SKM-1 (cell line): ENCODE results near the gene ECHS1.
"Not testable (repeated sequence)": the region's sequence is repeated elsewhere in the genome, so short reads cannot be mapped to it uniquely, and the experiment has no call there.

Experiments
- DNase-seq: peaks from one replicate; lab custom pipeline; 2025; ENCODE audit not compliant: unreplicated experiment; lab: John Stamatoyannopoulos, UW

The ECHS1 gene

DNA sequence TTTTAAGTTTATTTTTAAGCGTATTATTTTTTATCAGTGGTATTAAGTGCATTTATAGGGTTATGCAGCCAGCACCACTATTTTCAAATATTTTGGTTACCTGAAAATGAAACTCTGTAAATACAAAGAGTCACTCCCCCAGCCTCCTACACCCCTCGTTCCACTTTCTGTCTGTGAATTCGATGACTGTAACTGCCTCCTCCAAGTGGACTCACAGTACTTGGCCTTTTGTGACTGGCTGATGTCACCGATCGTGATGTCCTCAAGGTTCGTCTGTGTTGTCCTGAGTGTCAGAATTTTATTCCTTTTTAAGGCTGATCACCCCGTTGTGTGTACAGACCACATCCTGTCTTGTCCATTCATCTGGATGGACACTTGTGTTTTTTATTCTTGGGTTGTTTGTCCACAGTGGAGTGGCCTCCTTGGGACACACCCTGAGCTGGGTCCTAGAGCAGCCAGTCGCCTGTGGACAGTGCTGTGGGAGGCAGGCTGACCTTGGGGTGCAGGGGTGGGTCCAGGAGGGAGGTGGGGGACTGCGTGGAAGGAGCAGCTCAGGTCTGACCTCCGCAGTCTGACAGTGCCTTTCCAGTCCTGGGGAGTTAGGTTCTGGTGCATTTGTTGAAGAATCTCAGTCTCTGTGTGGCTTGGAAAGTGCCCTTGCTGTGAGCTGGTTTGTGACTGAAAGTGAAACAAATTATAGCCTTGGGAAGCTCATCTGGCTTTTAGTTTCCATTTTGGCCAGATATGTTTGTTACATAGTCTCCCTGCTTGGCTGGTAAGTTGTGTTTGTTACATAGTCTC, 27.7 kb upstream of the ECHS1 start:
- DNase-seq = no peak

- no peak for DNase-seq
These were observed 26.0 kb upstream of the ECHS1 start for GRCh38 chr10:133399123-133399601.

GRCh38 chr10:133397938-133398337, 24.8 kb upstream of the ECHS1 start:
- no peak for DNase-seq

- no peak for DNase-seq
These were observed 23.0 kb upstream of the ECHS1 start for GRCh38 chr10:133396035-133396624.

DNA sequence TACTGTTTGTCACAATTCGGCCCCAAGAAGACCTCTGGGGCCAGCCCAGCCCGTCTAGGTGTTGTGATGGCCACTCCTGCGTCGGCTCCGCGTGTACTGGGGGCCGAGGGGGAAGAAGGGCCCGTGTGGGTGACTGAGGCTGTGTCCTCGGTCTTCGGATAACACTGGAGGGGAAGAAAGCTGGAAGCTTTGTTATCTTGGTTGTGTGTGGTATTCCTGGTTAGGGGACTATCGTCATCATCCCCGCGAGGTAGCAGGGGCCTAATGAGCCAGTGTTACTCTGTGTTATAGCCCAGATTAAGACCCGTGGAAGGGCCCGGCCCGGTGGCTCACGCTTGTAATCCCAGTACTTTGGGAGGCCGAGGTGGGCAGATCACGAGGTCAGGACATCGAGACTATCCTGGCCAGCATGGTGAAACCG, 21.7 kb upstream of the ECHS1 start:
- no peak for DNase-seq

DNA sequence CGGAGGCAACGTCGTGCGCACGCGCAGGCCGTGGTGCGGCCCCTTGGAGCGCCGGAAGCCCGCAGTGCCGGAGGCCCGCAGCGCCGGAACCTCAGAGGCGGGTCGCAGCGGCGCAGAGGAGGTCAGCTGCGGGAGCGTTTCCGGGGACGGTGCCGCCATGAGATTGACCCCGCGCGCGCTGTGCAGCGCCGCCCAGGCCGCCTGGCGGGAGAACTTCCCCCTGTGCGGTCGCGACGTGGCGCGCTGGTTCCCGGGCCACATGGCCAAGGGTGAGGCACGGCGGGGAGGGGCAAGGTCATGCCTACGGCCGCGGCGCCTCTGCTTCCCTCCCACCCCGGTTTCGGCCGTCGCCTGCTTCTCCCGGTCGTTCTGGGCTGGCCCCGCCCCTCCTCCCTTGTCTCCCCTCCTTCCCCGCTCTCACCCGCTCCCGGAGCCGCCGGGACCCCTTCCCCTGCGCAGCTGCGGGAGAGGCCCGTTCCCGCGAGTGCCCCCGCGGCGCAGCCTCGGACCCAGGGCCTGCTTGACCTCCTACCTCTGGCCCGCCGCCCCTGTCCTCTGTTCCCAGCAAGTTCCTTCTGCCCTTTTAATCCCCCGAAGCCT, 21.0 kb upstream of the ECHS1 start, which contains the start of gene MTG1:
Gene MTG1, plus strand, starts transcription at position 94 of the 600 bp plus-strand sequence. Its CDS starts 64 bp downstream, at position 158.
- DNase-seq = peak; percentile 72

GRCh38 chr10:133393401-133394063, 20.4 kb upstream of the ECHS1 start:
- DNase-seq = no peak

DNA sequence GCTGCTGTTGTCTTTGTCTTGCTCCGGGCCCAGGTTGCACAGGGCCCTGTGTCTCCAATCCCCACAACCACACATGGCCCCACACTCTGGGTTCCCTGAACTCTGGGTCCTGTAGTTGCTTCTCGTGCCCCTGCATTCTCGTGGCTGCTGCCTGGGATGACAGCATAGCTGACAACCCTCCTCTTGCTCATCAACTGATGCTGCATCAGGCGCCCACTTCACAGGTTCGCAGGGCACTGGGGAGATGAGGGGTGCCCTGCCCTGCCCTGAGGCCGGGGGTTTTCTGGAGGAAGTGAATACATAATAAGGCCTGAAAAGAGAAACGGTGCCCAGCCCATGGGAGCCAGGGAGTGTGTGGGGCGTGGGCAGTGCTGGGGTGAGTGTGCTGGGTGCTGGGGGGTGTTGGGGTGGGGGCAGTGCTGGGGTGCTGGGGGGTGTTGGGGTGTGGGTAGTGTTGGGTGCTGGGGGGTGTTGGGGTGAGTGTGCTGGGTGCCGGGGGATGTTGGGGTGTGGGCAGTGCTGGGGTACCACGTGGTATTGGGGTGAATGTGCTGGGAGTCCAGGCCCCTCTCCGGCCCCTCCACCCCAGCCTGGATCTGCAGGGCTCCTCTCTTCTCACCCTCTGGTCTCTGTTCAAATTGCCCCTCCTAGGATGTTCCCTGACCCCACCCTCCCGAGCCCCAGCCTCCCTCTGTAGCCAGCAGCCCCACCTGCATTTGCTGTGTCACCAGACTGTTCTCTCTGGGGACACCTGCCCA, 18.8 kb upstream of the ECHS1 start:
- DNase-seq = no peak

DNA sequence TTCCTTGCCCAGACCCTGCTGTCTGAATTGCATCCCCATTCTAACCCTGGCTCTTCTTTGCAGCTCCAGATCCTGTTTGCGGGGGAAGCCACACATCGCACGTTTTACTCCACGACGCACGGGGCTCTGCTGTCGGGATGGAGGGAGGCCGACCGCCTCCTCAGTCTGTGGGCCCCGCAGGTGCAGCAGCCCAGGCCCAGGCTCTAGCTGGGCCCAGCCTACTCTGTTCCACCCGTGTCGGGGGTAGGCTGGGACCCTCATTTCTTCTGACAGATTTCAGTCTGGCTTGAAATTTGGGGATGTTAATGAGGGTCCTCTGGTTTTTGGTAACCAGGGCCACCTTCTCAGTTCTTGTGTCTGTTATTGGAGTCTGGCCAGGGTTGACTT, 18.1 kb upstream of the ECHS1 start:
- no peak for DNase-seq

- DNase-seq = no peak
These were observed 17.6 kb upstream of the ECHS1 start for GRCh38 chr10:133390597-133391248.

DNA sequence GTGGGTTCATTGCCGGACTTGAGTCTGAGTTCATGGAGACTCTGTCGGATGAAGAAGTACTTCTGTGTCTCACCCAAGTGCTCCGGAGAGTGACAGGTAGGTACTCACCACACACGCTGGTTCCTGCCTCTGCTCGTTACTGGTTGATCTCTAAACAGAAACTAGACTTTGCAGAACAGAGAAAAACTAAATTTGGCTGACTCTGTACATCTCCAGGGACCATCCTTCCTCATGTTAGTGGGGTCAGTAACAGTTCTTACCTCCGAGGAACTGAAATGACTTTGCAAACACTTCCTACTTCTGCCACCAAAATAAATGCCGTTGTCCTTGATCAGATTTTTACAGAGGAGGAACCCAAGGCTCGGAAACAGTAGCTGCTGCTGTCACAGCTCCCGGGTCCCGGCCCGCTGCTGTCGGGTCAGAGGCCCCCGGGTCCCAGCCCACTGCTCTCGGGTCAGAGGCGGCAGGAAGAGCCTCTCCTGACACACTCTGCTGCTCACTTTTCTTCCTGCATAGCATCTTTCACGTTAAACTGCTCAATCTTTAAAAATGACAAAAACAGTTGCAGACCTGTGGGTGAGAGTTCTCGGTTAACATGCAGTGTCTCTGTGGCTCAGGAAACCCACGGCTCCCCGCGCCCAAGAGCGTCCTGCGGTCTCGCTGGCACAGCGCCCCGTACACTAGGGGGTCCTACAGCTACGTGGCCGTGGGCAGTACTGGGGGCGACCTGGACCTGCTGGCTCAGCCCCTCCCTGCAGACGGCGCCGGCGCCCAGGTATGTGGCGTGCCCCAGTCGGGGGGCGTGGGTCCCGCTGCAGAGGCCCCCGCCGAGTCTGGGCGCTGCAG, 16.0 kb upstream of the ECHS1 start:
- peak; percentile 24 for DNase-seq

DNA sequence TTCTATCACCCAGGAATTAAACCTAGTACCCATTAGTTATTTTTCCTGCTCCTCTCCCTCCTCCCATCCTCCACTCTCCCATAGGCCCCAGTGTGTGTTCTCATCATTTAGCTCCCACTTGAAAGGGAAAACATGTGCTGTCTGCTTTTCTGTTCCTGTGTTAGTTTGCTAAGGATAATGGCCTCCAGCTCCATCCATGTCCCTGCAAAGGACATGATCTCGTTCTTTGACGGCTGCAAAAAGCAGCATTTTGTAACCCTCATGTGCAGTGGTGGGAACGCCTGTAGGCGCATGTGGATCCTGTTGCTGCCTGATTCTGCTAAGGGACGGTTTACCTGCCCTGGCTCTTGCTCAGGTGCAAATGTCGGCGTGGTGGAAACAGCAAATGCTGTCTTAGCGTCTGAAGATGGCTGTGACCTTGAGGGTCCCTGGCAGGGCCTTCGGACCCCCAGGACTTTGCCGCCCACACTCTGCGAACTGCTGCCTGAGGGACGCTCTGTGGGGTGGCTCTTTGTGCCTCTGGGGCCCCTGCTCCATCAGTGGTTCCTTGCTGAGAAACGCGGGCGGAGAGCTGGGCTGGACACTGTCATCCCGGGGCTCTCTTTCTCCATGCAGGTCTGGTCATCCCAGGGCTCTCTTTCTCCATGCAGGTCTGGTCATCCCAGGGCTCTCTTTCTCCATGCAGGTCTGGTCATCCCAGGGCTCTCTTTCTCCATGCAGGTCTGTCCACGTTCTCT, 15.2 kb upstream of the ECHS1 start:
- DNase-seq = no peak

DNA sequence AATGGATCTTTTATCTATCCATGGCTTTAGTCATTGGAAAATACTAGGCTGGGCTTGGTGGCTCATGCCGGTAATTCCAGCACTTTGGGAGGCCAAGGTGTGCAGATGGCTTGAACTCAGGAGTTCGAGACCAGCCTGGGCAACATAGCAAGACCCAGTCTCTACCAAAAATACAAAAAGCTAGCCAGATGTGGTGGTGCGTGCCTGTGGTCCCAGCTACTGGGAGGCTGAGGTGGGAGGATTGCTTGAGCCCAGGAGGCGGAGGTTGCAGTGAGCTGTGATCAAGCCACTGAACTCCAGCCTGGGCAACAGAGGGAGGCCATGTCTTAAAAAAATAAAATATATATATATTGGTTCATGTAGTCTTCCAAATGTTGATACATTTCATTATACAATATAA, 13.8 kb upstream of the ECHS1 start:
- DNase-seq = not testable (repeated sequence)

DNA sequence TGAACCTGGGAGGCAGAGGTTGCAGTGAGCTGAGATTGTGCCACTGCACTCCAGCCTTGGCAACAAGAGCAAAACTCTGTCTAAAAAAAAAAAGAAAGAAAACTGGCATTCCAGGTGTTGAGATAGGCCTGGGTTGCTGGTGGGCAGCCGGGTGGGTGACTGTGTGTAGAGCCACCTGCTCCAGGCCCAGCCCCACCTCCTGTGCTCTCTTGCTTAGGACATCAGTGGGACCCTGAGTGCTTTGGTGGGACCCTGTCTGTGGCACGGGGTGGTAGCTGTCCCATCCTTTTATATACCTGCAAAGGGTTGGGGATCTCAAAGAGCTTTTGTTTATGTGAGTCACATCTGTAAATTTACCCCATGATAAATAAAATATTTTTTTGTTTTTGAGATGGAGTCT, 12.1 kb upstream of the ECHS1 start:
- no peak for DNase-seq

GRCh38 chr10:133384071-133384470, 10.9 kb upstream of the ECHS1 start:
- no peak for DNase-seq

DNA sequence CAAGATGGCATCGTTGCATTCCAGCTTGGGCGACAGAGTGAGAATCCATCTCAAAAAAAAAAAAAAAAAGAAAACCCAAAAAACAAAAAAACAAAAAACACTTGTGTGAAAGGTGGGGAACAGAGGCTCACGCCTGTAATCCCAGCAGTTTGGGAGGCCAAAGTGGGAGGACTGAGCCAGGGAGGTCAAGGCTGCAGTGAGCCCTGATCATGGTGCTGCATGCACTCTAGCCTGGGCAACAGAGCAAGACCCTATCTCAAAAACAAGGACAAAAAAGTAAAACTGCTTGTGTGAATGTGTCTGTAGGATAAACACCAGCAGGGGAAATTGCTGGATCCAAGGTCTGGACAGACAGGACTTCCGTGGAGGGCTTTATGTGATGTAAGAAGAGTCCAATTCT, 10.4 kb upstream of the ECHS1 start:
- no peak for DNase-seq

GRCh38 chr10:133381036-133381435, 7.9 kb upstream of the ECHS1 start:
- DNase-seq = no peak

DNA sequence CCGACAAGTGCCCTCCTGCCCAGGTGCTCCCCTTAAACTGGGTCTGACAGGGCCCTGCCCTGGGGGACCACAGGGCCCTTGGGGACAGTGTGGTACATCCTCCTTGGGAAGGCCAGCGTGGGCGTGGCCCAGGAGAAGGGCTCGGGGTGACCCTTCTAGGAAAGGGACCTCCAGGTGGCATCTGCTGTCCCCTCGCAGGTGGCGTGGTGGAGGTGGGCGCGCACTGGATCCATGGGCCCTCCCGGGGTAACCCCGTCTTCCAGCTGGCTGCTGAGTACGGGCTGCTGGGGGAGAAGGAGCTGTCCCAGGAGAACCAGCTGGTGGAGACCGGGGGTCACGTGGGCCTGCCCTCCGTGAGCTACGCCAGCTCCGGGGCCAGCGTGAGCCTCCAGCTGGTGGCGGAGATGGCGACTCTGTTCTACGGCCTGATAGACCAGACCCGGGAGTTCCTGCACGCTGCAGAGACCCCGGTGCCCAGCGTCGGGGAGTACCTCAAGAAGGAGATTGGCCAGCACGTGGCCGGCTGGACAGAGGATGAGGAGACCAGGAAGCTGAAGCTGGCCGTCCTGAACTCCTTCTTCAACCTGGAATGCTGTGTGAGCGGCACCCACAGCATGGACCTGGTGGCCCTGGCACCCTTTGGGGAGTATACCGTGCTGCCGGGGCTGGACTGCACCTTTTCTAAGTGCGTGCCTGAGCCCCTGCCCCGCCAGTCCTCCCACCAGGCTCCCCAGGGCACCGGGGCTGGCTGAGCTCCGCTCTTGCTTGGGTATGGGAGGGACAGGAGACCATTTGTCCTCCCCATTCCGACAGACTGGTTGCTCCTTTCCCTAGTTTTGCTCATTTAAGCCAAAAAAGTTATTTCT, 6.9 kb upstream of the ECHS1 start:
- DNase-seq = no peak
